H9 (cell line): Measurements from ENCODE around the gene FBXO34. TPM values are rescaled to one million over a fixed set of nuclear protein-coding genes. Genes with fewer than 3 reads are reported as not detected.
A peak's percentile ranks its signal among the peaks of the same experiment; 100 is the strongest.

ENCODE experiments used
- DNase-seq: peaks from one replicate; pipeline ENCODE4 v3.0.0-alpha.2; 2017
- H2AFZ ChIP-seq: one replicate; pipeline ENCODE4 v1.6.1; 2013; ENCODE audit warnings: mild to moderate bottlenecking, low read length, control low read depth, moderate library complexity
- H2AK5ac ChIP-seq: 2 replicates; pipeline ENCODE4 v1.6.1; 2013; ENCODE audit warnings: low read length, control low read depth, mixed read lengths; ENCODE audit not compliant: insufficient read length
- H2BK120ac ChIP-seq: one replicate; pipeline ENCODE4 v1.6.1; 2013; ENCODE audit warnings: low read depth, mild to moderate bottlenecking, low read length, control low read depth, inconsistent platforms; ENCODE audit not compliant: poor library complexity, severe bottlenecking
- H2BK12ac ChIP-seq: 2 replicates; pipeline ENCODE4 v1.6.1; 2013; ENCODE audit warnings: low read length, control low read depth, mixed read lengths, low read depth; ENCODE audit not compliant: insufficient read length
- H2BK15ac ChIP-seq: 2 replicates; pipeline ENCODE4 v1.6.1; 2013; ENCODE audit warnings: low read depth, low read length, control low read depth
- H2BK20ac ChIP-seq: one replicate; pipeline ENCODE4 v1.6.1; 2013; ENCODE audit warnings: low read depth, mild to moderate bottlenecking, low read length, control low read depth, inconsistent platforms; ENCODE audit not compliant: poor library complexity, severe bottlenecking
- H2BK5ac ChIP-seq: 2 replicates; pipeline ENCODE4 v1.6.1; 2013; ENCODE audit warnings: low read length, control low read depth, mixed read lengths; ENCODE audit not compliant: insufficient read length
- H3K14ac ChIP-seq: 2 replicates; pipeline ENCODE4 v1.6.1; 2013; ENCODE audit warnings: low read length, control low read depth; ENCODE audit not compliant: insufficient read depth
- H3K18ac ChIP-seq: 2 replicates; pipeline ENCODE4 v1.6.1; 2013; ENCODE audit warnings: low read depth, mild to moderate bottlenecking, mixed read lengths, low read length, control low read depth; ENCODE audit not compliant: insufficient read length
- H3K23ac ChIP-seq: 2 replicates; pipeline ENCODE4 v1.6.1; 2013; ENCODE audit warnings: low read length, control low read depth, mixed read lengths, low read depth; ENCODE audit not compliant: insufficient read length
- H3K23me2 ChIP-seq: 2 replicates; pipeline ENCODE4 v1.6.1; 2013; ENCODE audit warnings: low read depth, mild to moderate bottlenecking, mixed read lengths, low read length, control low read depth; ENCODE audit not compliant: insufficient read length, poor library complexity, severe bottlenecking
- H3K27ac ChIP-seq: 2 replicates; pipeline ENCODE4 v1.5.1; 2013; ENCODE audit warnings: low read length, control low read depth, mixed read lengths, low read depth; ENCODE audit not compliant: insufficient read length
- H3K27me3 ChIP-seq: 2 replicates; pipeline ENCODE4 v1.6.1; 2013; ENCODE audit warnings: low read length, control low read depth, inconsistent platforms; ENCODE audit not compliant: insufficient read depth
- H3K4ac ChIP-seq: 2 replicates; pipeline ENCODE4 v1.6.1; 2013; ENCODE audit warnings: low read depth, mild to moderate bottlenecking, control low read depth, inconsistent platforms, low read length, moderate library complexity
- H3K4me1 ChIP-seq: 2 replicates; pipeline ENCODE4 v1.6.1; 2013; ENCODE audit warnings: low read length, control low read depth, inconsistent platforms; ENCODE audit not compliant: insufficient read depth
- H3K4me2 ChIP-seq: 2 replicates; pipeline ENCODE4 v1.6.1; 2013; ENCODE audit warnings: low read length, control low read depth, mixed read lengths; ENCODE audit not compliant: insufficient read length, insufficient read depth
- H3K56ac ChIP-seq: 2 replicates; pipeline ENCODE4 v1.6.1; 2013; ENCODE audit warnings: low read depth, mild to moderate bottlenecking, mixed read lengths, low read length, control low read depth; ENCODE audit not compliant: insufficient read length
- H3K79me1 ChIP-seq: 2 replicates; pipeline ENCODE4 v1.6.1; 2013; ENCODE audit warnings: low read depth, mild to moderate bottlenecking, moderate library complexity, low read length, control low read depth, inconsistent platforms; ENCODE audit not compliant: insufficient read depth, poor library complexity, severe bottlenecking
- H3K79me2 ChIP-seq: 2 replicates; pipeline ENCODE4 v1.6.1; 2013; ENCODE audit warnings: low read length, control low read depth, inconsistent platforms; ENCODE audit not compliant: insufficient read depth
- H3K9ac ChIP-seq: 2 replicates; pipeline ENCODE4 v1.6.1; 2013; ENCODE audit warnings: low read length, control low read depth, mixed read lengths; ENCODE audit not compliant: insufficient read length; ENCODE audit errors: extremely low read depth
- H3K9me3 ChIP-seq: one replicate; pipeline ENCODE4 v1.6.1; 2013; ENCODE audit warnings: low read depth, low read length, inconsistent platforms; ENCODE audit not compliant: control insufficient read depth
- H3T11ph ChIP-seq: one replicate; pipeline ENCODE4 v1.6.1; 2013; ENCODE audit warnings: mild to moderate bottlenecking, low read length, control low read depth, inconsistent platforms
- H4K20me1 ChIP-seq: one replicate; pipeline ENCODE4 v1.6.1; 2013; ENCODE audit not compliant: control insufficient read depth, insufficient read length, insufficient read depth
- H4K5ac ChIP-seq: 2 replicates; pipeline ENCODE4 v1.6.1; 2013; ENCODE audit warnings: low read depth, mild to moderate bottlenecking, mixed read lengths, low read length, control low read depth; ENCODE audit not compliant: insufficient read length
- H4K8ac ChIP-seq: replicated peaks from 2 replicates; pipeline ENCODE4 v1.6.1; 2013; ENCODE audit warnings: low read length, control low read depth, mixed read lengths, low read depth; ENCODE audit not compliant: insufficient read length
- H4K91ac ChIP-seq: 2 replicates; pipeline ENCODE4 v1.6.1; 2013; ENCODE audit warnings: low read depth, mild to moderate bottlenecking, moderate library complexity, mixed read lengths, low read length, control low read depth; ENCODE audit not compliant: insufficient read length
- H3K27ac Mint-ChIP-seq, 3 experiments: 2 replicates in 2 of 3; 3 replicates in 1 of 3; pipeline ENCODE4 v1.8.0; 2020 to 2021; ENCODE audit warnings: mixed read lengths in 3 of 3, mild to moderate bottlenecking in 1 of 3, moderate library complexity in 1 of 3
- H3K27me3 Mint-ChIP-seq: 2 replicates; pipeline ENCODE4 v1.8.0; 2021; ENCODE audit warnings: low read depth, mild to moderate bottlenecking, moderate library complexity, mixed read lengths
- H3K36me3 Mint-ChIP-seq, 3 experiments: 2 replicates in 2 of 3; 3 replicates in 1 of 3; pipeline ENCODE4 v1.8.0; 2020 to 2021; ENCODE audit warnings: low read depth in 3 of 3, mixed read lengths in 3 of 3; ENCODE audit not compliant: insufficient read depth in 1 of 3
- H3K4me1 Mint-ChIP-seq, 2 experiments: 2 replicates each; pipeline ENCODE4 v1.8.0; 2020; ENCODE audit warnings: mixed read lengths in 2 of 2
- H3K4me3 Mint-ChIP-seq, 2 experiments: 2 replicates in 1 of 2; 3 replicates in 1 of 2; pipeline ENCODE4 v1.8.0; 2020 to 2021; ENCODE audit warnings: mild to moderate bottlenecking in 2 of 2, mixed read lengths in 2 of 2, moderate library complexity in 1 of 2
- H3K9me3 Mint-ChIP-seq, 2 experiments: 2 replicates in 1 of 2; 3 replicates in 1 of 2; pipeline ENCODE4 v1.8.0; 2020; ENCODE audit warnings: mild to moderate bottlenecking in 2 of 2, mixed read lengths in 2 of 2, moderate library complexity in 1 of 2
- WGBS: extraction: QIAGEN DNeasy Blood & Tissue Kit; methylation state at CpG from one replicate; pipeline ENCODE4 v1.1.7; 2013; ENCODE audit warnings: missing lambda C conversion rate, low lambda C conversion rate, mixed read lengths; ENCODE audit not compliant: insufficient read length; ENCODE audit errors: extremely low coverage; 5-methylcytosine and 5-hydroxymethylcytosine counted together
- total RNA-seq: library from RNA; stranded (reverse); gene quantifications from 2 replicates; pipeline ENCODE4 v1.2.1, GENCODE V29; 2021
- TF ChIP-seq, protein P1 (sequence below): fragments of 200-600 bp; sonication (generic); conservative IDR thresholded peaks from 3 replicates; pipeline ENCODE4 v1.8.0; 2021; ENCODE audit warnings: antibody characterized with exemption, mild to moderate bottlenecking

Gene FBXO34
- total RNA-seq, 1 experiment from 2014 or later = 12.0 TPM

DNA sequence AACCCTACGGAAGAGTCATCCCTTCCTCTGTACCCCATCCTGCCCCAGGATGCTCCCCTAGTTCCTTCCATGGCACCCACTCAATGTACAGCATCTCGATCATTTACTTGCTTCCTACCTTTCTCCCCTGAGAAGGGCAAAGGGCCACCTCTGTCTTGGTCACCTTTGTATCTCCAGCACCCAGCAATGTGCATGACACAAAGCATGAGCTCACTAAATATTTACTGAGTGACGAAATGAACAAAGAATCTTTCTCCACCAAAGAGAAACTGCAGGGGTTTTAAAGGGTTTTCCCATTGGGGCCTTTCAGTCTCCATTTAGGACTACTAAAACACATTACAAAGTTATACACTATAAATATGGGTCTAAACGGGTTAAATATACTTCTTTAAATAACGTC lies 109.8 kb downstream of the FBXO34 start:
- TF ChIP-seq, protein P1, sequence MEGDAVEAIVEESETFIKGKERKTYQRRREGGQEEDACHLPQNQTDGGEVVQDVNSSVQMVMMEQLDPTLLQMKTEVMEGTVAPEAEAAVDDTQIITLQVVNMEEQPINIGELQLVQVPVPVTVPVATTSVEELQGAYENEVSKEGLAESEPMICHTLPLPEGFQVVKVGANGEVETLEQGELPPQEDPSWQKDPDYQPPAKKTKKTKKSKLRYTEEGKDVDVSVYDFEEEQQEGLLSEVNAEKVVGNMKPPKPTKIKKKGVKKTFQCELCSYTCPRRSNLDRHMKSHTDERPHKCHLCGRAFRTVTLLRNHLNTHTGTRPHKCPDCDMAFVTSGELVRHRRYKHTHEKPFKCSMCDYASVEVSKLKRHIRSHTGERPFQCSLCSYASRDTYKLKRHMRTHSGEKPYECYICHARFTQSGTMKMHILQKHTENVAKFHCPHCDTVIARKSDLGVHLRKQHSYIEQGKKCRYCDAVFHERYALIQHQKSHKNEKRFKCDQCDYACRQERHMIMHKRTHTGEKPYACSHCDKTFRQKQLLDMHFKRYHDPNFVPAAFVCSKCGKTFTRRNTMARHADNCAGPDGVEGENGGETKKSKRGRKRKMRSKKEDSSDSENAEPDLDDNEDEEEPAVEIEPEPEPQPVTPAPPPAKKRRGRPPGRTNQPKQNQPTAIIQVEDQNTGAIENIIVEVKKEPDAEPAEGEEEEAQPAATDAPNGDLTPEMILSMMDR = no peak
- Histone ChIP-seq H3K23ac (no peak overlapping the region), H4K5ac (no peak overlapping the region), H2BK120ac (no peak overlapping the region), H3K18ac (no peak overlapping the region), H3K4ac (no peak overlapping the region), H2BK5ac (no peak overlapping the region), H4K91ac (no peak overlapping the region), H3T11ph (no peak overlapping the region), H2BK12ac (no peak overlapping the region), H3K9me3 (no peaks in the 10 kb centered on the region), H3K27ac (no peak overlapping the region), H3K4me1 (no peaks in the 10 kb centered on the region), H3K23me2 (no peaks in the 10 kb centered on the region), H3K79me1 (no peaks in the 10 kb centered on the region), H3K56ac (no peak overlapping the region), H3K9ac (no peak overlapping the region), H2AK5ac (no peak overlapping the region), H3K4me2 (no peak overlapping the region), H2BK20ac (no peak overlapping the region), H4K8ac (no peak overlapping the region), H3K79me2 (no peaks in the 10 kb centered on the region), H3K27me3 (no peaks in the 10 kb centered on the region), H2BK15ac (no peak overlapping the region), H4K20me1 (no peaks in the 10 kb centered on the region), H3K14ac (no peak overlapping the region), H2AFZ (no peak overlapping the region)
- peak overlapping the region in 2 of 3 experiments; percentile 37 to 52; a peak in 1 of 7 replicates for H3K27ac Mint-ChIP-seq
- H3K4me3 Mint-ChIP-seq = no peak overlapping the region
- WGBS = no CpG with 5 or more reads among the region's 5 CpGs
- no peak for DNase-seq
- peaks cover 4 to 36% (median 32%) of the 10 kb centered on the region in 3 experiments; a peak in 6 of 7 replicates for H3K36me3 Mint-ChIP-seq
- no peaks in the 10 kb centered on the region for H3K27me3 Mint-ChIP-seq
- H3K4me1 Mint-ChIP-seq = peaks cover 6 to 7% of the 10 kb centered on the region in 2 experiments
- H3K9me3 Mint-ChIP-seq = no peaks in the 10 kb centered on the region
